GM18907 (cell line): ENCODE measurements around the gene INPP5J.
"Not testable (repeated sequence)": the region's sequence is repeated elsewhere in the genome, so short reads cannot be mapped to it uniquely, and the experiment has no call there.

Experiments
- ATAC-seq: cut with Tn5 transposase; IDR thresholded peaks from one replicate; pipeline ENCODE4 v1.9.1; 2021; ENCODE audit warnings: mild to moderate bottlenecking, moderate library complexity; ENCODE audit not compliant: unreplicated experiment

Gene INPP5J

DNA sequence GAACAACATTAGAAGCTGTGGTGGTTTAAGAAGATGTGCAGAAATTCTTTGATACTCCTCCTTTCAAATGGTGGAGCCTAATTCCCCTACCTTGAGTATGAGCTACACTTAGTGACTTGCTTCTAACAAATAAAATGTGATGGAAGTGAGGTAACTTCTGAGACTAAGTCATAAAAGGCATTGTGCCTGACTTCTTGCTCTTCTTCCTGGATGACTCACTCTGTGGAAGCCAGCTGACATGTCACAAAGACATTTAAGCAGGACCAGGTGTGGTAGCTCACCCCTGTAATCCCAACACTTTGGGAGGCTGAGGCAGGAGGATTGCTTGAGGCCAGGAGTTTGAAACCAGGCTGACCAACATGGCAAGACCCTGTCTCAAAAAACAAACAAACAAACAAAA, 21.5 kb downstream of the INPP5J start:
- no peak for ATAC-seq

DNA sequence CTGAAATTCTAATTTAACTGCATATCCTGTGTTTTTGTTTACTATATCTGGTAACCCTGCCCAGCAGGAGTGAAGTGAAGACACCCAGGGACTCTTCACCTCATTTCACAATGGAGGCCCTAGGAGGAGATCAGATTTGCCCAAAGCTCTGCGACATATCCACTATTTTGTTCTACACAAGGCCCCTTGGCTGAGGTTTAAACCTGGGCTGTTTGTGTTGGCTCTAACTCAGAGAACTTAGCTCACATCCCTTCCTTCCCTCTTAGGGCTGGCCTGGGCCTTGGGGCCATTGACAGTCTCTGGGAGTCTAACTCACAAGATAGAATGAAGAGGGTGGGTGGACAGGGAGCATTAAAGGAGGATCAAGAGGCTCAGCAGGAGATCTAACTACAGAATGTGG, 25.7 kb downstream of the INPP5J start:
- no peak for ATAC-seq

DNA sequence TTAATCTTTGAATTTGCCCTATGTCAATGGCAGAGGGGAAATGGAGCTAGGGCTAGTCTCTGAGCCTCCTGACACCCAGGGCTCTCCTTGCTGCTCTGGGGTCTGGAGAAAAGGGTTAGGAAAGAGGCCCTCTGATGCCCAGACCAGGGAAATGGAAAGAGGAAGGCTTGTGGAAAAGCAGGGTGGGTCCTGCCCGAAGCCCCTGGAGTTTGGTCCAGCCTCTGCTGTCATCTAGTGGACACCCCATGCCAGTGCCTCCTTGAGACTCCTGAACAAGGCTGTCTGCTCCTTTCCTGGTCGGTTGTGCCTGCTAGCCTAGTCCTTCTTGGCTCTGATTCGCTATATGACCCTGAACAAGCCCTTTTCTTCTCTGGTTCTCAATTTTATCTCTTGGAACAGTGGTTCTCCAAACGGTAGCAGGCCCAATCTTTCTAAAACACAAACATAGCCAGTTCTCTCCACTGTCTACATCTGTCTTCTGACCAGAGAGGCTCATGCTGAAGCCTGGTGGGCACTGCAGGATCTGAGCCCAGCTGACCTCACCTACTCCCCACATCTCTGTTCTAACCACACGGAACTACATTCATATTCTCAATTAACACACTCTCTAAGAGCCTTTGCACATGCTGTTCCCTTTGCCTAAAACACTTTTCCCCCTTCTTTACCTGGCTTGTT, 26.3 kb downstream of the INPP5J start:
- no peak for ATAC-seq

DNA sequence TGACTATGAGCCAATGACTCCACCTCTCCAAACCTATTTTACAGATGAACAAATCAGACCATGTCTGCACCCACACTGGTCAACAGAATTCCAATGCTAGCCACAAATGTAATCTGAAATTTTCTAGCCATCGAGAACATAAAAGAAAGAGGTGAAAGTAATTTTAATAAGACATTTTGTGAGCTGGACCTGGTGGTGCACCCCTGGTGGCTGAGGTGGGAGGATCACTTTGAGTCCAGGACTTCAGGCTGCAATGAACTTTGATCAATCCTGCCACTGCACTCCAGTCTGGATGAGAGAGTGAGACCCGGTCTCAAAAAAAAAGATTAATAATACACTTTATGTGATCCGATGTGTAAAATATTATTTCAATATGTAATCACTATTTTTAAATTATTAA, 27.8 kb downstream of the INPP5J start:
- ATAC-seq = no peak

DNA sequence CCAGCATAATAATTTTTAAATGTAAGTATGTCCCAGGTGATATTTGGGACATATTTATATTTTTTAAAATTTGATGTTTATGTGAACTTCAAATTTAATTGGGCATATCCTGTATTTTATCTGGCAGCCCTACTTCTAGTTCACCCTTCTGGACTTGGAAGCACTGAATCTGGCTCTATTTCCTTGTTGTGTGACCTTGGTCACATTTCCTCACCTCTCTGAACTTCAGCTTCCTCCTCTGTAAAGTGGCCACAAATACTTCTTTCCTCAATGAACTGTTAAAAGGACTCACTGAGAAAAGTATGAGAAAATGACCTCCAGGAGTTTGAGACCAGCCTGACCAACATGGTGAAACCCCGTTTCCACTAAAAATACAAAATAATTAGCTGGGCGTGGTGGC, 29.1 kb downstream of the INPP5J start:
- ATAC-seq = no peak

DNA sequence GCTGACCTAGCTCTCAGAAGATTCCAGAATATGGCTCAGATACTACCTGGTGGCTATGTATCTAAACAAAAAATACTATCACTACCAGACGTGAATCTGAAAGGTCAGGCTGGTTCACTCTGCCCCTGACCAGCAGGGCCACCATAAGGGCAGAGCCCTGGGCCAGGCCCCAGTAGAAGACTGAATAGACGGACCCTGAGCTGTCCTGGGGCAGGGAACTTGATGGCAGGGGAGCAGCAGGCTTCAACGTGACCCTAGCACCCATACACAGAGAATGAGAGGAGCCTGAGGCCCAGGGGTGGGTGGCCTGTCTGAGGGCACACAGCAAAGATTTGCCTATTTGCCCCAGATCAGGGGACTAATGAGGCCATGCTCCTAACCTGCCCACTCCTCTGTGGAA, 30.6 kb downstream of the INPP5J start:
- ATAC-seq = no peak

DNA sequence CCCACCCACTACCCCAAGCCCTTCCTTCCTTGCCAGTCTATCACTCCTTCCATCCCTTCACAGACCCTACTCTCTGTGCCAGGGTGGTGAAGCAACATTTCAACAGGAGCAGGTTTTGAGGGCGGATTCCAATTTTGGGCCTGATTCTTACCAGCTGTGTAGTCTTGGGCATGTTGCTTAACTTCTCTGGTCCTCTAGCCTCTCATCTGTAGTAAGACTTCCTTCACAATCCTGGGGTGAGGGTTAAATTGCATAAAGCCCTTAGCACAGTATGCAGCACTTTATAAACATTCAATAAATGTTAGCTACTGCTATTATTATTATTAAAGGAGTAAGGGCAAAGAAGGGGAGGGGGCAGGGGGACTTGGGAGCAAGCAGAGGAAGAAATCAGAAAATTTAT, 32.2 kb downstream of the INPP5J start:
- ATAC-seq = no peak

DNA sequence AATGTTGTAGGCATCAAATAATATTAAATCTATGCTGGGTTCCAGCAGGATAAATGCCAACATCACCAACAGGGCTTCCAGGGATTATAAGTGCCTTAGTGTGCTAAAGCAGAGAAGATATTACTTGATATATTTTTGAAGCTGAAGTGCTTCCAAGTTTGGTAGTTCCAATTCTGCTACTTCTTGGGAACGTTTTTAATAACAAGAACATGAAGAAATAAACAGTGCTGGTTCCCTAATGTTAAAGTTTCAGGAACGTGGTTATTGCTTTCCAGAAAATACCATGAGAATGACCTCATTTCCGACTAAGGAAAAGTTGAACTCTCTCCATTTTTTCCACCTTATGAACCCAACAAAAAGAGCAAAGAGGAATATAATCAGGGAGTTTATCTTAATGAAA, 32.7 kb downstream of the INPP5J start:
- ATAC-seq = no peak

DNA sequence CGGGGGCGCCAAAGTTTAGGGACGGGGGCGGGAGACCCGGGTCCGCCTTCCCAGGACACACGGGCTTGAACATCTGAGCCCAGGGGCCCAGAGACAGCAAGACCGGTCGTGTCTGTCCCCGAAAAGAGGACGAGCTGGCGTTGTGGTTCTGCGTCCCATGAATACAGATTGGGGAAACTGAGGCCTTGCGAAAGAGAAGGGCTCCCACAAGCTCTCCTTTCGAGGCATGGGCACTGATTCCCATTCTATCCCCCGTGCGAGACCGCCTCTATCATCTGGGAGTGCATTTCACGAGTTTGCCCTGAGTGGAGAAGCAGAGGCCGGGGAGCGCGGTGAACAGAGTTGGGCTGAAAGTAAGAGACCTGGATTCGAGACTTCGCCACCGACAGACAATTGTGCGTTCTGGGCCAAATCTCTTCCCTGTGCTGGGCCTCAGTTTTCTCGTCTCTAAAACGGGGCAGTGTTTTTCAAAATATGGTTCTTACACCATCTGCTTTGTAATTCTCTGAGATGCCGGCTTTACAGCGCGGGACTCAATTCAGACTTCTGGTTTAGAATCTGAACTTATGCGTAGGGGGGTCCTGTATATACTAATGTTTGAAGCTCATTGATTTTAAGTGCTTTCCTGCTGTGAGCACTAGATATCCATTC, 37.7 kb downstream of the INPP5J start:
- ATAC-seq = peak; percentile 26

DNA sequence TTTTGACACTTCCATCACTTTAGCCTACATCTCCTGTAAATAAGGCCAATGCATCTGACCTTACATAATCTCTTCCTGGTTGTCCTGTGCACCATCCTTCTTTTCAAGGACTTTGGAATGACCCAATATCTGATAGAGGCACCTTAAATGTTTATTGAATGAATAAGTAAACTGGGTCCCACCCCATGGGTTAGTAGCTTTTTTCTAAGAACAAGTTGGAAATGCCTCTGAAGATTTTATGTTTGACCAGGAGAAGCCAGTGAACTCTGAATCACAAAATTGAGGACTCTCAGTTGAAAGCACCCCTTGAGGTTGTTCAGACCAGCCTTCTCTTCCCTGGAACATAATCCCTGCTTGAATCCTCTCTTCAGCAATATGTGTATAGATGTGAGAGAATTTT, 38.6 kb downstream of the INPP5J start:
- ATAC-seq = no peak

DNA sequence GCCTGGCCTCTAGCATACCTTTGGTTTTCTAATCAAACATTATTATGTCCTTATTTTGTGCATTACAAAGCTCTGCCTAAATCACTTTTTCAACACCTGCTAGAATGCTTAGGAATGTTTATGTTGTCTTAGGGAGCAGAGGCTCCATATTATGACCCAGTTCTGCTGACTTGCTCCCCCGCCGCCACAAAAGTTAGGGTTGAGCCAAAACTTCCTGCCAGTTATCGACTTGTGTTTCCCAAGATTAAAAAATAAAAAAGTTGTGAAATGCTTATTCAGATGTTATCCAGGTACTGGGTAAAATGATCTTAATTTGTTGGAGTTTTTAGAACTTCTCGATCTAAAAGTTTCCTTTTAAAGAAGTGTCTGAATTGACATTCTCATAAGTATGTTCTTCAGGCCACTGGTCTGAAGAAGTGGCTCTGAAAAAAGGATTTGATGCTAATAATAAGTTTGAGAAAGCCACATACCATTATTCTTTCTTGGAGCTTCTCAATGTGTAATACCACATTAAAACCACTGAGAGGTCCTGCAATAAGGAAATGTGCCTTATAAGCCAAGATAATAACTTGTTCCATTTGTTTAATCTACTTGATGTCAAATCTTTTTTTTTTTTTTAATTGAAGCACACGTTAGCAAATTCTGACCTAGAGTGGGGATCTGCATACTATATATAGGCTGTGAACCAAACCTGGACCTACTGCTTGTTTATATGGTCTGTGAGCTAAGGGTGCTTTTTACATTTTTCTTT, 39.4 kb downstream of the INPP5J start:
- no peak for ATAC-seq

DNA sequence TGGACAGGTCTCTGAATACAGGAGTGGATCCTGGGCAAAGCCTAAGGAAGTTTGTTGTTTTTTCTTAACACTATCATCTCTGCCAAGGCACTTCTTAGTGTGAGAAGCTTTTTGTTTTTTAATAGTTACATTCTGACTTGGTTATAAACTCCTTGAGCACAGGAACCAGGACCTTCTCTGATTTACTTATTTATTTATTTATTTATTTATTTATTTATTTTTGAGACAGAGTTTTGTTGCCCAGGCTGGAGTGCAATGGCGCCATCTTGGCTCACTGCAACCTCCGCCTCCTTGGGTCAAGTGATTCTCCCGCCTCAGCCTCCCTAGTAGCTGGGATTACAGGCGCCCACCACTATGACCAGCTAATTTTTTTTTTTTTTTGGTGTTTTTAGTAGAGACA, 48.2 kb downstream of the INPP5J start:
- no peak for ATAC-seq

DNA sequence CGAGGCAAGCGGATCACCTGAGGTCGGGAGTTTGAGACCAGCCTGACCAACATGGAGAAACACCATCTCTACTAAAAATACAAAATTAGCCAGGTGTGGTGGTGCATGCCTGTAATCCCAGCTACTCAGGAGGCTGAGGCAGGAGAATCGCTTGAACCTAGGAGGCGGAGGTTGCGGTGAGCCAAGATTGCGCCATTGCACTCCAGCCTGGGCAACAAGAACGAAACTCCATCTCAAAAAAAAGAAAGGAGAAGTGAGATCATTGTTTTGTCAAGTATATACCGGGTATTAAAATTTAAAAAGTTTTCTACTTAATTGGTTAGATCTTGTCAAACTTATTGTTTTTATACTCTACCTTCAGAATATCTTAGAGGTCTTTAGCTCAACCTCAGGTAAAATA, 49.0 kb downstream of the INPP5J start:
- ATAC-seq = not testable (repeated sequence)

DNA sequence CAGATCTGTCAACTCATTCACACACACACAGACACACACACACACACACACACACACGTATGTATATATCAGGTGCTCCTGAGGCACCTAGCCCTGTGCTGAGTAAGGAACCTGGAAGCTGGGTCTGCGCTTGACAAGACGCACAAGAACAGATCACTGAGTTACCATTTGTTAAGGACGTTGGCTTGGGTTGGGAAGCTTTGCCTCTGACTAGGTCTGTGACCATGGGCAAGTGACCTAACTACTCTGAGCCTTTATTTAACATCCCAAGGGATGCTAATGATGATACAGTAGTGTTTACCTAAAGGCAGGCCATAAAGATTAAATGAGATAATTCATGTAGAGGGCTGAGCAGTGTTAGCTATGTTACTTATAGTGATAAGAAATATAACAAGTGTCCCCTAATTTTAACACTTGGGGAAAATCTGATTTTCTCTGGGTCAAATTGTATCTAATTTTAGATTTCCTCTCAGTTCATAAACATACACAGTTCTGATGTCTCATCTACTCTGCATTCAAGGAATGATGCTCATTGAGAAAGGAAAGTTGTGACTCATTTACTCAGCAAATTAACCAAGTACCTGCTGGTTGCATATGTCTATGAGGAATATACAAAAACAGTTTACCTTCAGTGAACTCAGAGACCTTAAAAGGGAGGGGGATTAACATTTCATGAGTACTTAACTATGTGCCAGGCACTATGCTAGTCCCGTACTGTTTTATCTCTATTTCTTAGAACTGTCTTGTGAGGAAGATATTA, 50.8 kb downstream of the INPP5J start:
- no peak for ATAC-seq

DNA sequence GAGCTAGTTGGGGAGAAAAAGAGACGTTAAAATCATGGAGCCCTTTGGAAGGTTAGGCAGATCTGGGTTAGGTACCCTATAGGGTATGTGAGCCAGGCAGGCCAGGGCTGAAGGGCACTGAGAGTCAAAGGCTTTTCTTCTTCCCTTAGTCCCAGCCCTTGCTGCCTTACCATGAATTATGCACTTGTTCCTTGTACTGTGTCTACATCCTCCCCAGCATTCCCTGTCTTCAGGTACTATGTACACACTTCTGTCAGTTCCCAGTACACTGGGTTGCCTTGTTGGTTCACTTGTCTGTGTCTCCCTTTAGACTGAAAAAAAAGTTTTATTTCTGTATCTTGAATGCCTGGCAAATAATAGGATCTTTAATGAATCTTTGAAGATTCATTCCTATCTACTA, 54.2 kb downstream of the INPP5J start:
- ATAC-seq = no peak

DNA sequence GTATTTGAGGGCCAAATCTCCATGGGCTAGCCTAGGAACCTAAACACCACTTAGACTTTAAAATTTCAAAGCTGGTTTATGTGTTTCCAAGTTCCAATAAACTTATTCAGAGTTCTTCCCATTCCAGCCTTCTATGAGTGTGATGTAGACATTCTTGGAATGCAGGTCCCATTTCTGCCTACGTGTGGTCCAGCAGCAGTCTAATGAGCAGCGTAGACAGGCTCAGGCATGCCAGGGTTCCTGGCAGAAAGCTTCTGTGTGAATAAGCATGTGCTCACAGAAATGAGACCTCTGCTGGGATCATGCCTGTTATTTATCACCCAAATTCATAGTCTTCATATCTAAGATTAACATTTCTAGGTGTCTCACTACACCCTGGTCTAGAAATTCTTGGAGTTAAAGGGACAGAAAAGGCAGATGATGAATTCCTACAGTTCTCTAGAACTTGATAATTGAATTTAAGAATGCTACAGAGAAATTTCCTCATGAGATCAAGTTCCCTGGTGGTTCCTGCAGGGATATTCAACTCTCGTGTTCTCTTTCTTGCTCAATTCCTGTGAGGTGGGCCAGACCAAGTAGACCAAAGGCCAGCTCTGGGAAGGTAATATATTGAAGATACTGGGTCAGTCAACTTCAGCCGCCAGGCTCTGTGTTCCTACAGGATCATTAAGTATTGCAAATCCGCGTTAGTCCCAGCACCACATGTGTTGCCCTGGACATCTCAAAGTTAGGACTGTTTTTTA, 54.8 kb downstream of the INPP5J start:
- no peak for ATAC-seq

DNA sequence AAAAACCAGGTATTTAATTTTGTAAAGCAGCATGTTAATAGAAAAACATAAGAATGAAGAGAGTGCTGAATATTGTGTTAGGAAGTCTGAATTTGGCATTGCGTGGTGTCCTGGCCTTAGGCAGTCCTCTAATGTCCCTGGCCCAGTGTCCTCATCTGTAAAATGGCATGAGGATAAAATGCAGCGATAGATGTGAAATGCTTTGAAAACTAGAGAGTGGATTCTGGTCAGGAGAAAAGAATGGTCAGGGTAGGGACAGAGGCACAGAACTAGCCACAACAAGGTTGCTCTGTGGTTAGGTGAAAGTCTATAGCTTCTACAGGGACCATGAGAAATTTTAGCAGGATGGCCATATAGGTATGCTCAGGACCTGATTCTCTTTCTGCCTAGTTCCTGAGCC, 56.1 kb downstream of the INPP5J start:
- no peak for ATAC-seq

DNA sequence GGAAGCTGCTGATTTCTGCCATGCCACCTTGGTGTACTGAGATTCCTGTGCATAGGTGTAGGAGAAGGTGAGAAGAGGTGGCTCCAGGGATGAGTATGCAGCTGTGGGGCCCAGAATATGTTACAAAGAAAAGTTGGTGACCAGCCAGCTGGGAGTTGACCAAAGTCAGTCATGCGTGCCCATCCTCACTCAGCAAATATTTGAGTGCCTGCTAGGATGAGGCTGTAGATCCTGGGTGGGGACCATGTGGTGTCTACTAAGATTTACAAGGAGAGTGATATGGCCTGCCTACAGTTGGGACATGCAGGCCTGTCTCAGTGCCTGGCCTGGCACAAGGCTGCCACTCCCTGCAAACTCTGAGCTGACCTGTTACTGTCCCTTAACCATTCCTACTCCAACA, 56.6 kb downstream of the INPP5J start:
- ATAC-seq = no peak

DNA sequence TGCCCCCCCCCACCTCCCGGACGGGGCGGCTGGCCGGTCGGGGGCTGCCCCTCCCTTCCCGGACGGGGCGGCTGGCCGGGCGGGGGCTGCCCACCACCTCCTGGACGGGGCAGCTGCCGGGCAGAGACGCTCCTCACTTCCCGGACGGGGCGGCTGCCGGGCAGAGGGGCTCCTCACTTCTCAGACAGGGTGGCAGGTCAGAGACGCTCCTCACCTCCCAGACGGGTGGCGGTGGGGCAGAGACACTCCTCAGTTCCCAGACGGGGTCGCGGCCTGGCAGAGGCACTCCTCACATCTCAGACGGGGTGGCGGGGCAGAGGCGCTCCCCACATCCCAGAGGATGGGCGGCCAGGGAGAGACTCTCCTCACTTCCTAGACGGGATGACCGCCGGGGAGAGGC, 61.2 kb downstream of the INPP5J start:
- no peak for ATAC-seq
